Medulla oblongata (tissue), 1 donor: ENCODE data around the gene GPRC5B.

Experiments
- DNase-seq: peaks from one replicate; pipeline ENCODE4 v3.0.0-alpha.2; 2015; ENCODE audit errors: extremely low spot score

The GPRC5B gene

DNA sequence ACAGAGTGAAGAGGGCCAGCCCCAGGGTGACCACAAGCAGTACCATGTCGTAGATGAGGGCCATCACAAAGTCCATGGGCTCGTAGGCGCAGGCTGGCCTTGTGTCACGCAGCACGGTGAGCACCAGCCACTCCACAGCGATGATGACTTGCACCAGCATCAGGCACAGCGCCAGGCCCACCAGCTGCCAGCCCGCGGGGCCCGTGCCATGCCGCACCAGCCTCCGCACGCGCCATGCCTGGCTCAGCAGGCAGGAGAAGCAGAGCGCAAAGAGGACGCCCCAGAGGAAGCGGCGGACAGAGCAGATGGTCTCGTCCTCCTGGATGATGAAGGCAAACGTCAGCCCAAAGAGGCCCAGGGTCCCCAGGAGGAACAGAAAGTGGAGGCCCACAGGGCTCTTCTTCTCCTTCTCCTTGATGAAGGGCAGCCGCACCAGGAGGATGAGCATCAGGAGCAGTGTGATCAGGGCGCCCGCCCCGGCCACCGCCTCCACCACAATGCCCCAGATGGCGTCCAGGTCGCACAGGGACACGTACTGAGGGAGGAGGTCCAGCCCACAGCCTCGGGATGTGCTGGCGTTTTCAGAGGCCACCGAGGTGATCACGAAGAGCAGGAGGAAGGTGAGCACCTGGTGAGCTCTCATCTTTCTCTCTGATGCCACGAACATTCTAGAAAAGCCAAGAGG lies 12.3 kb downstream of the GPRC5B start:
- DNase-seq, result peak; percentile 71

DNA sequence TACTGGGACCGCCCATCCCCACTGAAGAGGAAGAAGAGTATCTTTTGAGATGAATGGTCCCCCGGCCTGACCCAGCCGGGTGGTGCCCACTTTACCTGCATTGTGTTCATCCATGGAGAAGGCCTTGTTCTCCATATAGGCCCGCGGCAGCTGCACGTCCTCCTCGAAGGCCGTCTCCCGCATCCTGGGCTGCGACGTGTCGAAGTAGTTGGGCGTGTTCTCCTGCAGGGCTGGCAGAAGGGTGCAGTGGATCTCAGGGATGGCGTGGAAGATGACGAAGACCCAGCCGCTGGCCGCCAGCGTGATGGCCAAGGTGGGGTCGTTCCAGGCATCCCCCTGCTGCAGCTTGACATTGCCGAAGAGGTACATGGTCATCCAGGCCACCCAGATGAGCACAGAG lies 12.9 kb downstream of the GPRC5B start:
- DNase-seq, result no peak

DNA sequence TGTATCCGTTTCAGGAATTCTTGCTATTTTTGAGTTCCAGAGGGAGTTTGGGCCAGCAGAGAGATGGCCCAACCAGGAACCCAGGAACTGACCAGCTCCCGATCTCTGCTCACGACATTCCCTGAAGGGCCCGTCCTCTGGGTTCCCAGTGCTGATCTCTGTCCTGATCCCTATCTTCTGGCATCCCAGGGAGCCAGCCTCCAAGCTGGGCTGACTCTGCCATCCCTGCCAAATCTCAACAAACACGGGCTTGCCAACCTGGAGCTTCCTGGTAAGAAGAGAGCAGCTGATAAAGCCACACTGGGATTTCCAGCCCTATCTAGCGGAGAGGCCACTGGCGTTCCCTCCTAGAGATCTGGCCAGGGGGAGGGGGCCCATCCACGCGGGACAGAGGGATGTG lies 16.2 kb downstream of the GPRC5B start:
- no peak for DNase-seq

DNA sequence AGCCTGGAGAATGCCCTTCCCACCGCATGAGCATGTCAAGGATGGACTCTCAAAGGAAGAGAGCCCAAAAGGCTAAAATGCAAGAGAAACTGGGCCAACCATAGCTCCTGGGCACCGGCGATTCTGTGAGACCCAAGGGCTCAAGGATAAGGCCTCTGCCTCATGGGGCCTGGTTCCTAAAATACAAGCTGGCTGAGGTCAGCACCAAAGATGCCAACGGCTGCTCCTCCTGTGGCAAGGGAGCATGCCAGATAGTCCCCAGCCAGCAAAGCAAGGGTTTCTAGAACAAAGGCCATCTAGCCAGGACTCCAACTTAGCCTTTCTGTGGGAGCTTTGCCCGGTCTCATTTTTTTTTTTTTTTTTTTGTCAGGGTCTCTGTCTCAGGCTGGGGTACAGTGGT lies 20.1 kb downstream of the GPRC5B start:
- DNase-seq, result no peak

DNA sequence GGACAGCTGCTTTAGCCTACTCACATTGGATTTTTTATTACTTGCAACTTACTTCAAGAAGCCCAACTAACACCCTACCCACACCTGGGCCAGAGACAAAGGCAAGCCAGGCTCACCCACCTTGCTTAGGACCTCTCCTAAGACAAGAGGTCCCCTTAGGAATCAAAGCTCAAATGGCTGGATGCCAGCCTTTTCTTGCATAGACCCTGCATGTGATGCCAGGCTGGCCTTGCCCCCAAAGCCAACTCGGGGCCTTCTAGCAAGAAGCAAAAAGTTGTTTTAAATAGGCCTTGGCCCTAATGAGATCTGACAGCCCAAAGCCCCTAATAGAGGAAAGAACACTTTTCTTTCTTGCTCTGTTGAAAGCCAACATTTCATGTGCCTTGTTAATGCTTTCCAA lies 20.7 kb downstream of the GPRC5B start:
- no peak for DNase-seq

DNA sequence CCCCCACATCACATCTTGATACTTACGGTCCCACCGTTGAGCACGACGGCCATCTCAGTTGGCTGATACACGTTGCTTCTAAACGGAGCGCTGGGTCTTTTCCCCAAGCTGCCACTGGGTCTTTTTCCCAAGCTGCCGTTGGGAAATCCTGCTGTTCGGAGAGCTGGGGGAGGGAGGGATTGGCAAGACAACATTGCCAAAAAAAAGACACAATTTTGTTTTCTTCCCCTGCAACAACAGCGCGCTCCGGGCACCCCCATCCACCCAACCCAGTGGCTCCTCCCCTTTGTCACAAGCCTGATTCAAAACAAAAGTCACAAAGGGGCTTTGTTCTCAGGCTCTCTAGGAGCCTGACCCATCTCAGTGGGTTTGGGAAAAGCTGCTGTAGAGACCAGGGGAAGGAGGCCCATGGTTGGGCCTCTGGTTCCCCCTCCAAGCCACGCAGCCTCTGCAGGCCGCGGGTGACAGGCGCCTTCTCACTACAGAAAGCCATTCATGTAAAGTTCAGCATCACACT lies 22.8 kb downstream of the GPRC5B start:
- peak; percentile 98 for DNase-seq

DNA sequence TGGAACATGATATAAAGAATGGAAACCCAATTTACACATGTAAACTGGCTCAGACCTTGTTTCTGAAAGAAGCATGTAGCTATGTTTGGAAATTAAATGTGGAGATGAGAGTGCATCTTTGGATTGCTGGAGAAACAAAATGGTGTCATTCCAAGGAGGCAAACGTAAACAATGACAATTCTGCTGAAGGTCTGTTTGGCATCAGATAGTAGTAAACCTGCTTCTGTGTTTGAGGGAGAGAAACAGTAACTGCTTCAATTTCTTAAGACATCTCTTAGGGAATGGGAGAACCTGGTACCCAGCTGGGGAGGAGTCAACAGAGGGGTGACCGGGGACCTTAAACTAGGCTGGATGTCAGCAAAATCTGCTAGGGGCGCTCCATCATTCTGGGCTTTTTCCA lies 23.5 kb downstream of the GPRC5B start:
- DNase-seq, result no peak

DNA sequence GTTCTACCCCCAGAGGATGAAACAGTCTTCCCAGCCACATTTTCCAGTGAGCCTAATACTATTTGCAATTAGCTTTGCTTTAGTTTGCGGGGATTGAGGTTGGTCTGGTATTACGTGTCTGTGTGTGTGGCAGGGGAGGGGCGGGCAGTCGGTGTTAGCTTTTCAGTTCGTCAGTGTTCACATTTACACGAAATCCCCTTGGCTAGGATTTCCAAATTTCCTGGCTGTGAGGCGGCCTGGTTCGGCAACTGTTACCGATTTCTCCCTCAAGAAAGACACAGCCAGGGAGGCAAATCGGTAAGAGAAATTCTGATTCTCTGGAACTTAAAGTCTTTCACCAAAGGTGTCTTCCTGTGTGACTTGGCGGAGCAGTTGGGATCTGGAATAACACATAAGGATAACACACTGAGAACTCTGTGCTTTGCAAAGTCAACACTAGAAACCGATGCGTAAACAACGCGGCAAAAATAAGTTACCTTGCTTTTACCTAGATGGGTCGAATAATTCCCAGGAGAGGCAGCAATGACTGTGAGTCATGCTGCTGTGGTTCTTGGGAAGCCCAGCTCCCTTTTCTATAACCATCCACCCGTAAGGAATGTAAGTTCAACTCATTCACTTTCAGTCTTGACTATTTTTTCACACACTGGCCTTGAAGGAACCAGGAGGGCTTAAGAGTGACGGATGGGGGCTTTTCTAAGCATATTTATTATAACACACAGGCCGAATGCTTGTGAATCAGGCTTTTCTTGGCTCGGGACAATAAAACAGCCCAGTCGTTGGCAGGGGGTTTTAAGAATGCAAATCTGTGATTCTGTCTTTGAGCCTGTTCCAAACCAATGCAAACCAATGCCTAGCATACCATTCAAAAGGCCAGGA lies 24.2 kb downstream of the GPRC5B start:
- DNase-seq, result no peak

DNA sequence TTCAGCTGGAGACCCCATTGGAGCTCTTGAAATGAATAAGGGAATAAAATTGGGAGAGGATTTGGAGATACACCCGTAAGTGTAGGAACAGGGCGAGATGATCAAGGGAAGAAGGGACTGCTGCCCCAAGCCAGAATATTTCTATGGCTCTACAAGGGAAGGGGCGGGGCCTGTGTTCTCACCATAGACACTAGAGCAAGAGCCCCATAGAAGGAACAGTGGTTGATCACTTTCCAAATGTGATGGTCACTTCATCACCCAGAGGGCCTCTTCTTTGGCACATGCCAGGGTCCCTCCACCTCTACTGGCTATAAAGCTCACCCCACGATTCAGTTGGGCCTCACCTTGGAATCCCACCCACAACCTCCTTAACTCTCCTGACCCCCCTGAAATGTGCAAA lies 25.0 kb downstream of the GPRC5B start:
- no peak for DNase-seq

DNA sequence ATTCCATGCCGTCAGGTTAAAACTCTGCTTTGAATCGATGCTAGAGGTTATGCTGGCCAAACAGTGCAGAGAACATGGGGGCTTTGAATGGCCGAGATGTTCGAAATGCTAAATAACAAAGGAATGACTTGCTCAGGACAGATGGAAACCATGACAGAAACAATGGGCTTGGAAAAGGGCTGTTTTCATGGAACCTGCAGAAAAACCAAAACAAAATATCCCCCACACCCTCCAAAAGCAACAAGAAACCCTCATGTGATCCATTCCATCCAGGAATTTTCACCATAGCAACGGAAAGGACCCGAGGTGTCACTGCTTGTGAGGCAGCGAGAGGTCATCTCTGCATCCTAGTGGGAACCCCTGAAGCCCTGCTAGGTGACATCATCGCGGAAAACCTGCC lies 25.5 kb downstream of the GPRC5B start:
- no peak for DNase-seq

DNA sequence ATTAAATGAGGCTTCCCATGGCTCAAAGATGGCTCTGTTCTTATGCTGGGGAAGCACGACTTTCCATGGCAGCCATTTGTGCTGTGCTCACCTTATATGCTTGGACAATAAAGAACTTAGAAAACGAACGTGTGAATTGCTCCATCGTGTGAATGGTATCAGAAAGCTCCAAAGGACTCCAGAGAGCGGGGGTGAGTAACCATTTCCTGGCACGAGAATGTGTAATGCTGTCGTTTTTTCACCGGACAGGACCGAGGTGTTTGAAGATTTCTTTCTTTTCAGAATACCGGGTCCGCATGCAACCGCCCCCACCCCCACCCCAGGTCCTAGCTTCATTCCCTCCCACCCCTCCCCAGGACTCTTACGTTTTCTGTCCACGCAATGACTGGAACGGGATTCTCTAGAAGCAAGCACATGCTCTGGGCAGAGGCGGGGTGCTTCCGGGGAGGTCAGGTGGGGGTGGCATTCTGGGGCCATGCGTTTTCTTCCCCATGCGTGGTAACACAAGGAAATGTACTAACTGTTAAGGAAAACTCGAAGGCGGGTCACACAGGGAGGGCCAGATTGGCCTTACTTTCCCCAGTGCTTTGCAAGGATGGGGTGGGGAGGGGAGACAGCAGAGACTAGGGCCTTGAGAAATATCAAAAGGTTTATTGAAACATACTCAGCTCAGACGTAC lies 26.2 kb downstream of the GPRC5B start:
- DNase-seq, result no peak

DNA sequence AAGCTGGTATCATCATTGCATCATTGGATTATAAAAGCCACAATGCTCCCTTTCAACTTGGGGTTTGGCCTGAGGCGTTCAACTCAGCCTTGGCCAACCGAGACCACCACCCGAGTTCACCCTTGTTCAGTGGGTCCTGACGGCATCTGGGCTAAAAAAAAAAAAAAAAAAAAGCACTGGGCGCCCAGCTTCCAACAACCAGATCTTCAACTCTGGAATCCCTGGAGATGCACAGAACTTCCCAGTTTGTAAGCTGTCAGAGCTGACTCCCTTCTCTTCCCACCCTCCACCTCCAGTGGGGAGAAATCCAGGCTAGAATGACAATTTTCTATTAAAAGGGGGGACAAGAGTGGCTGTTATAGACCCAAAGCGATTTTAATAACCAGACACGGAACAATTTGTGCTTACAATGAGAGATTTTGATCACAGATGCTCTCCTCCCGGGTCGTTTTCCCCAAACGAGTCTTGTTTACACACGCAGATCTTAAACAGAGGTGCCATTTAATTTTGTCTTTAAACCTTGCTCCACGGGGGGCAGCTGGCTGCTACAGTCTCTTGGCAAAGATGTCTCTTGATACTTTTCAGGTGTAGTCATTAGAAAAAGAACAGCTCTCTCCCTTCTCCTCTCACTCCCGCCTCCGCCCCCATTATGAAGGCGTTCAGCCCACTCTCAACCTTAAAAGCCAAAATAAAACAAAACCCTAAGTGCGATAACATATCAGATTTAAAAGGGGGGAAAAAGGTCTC lies 26.9 kb downstream of the GPRC5B start:
- DNase-seq, result no peak

DNA sequence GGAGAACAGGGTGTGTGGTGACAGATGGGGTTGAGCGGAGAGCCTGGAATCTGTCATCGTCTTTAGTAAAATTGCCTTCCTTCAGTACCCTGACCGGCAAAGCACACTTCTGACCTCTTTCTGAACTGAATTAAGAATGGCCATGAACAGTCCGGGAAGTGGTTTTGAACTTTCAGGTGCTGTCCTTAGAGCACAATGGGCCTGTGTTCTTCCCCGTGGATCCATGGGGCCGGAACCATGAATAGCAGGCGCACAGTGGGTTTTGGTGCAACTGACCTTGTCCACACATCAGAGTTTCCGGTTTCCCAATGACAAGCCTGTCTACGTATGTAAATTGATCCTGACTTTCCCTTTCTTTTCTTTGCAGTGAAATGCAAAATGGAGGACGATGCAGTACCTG lies 28.5 kb downstream of the GPRC5B start:
- DNase-seq, result no peak

DNA sequence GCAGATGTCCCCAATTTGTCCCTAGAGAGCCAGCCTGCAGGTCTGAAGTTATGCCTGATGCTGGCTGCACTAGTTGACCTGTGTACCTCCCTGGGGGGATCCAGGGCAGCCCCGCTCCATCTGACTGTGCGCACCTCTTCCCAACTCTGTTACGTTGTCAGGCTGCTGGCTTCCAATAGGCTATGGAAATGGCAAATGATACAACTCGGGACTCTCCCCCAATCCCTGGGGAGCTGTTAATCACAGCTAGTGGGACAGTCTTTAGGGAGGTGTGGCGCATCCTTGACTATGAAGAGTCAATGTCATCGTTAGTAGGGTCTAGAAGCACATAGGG lies 30.1 kb downstream of the GPRC5B start:
- no peak for DNase-seq

DNA sequence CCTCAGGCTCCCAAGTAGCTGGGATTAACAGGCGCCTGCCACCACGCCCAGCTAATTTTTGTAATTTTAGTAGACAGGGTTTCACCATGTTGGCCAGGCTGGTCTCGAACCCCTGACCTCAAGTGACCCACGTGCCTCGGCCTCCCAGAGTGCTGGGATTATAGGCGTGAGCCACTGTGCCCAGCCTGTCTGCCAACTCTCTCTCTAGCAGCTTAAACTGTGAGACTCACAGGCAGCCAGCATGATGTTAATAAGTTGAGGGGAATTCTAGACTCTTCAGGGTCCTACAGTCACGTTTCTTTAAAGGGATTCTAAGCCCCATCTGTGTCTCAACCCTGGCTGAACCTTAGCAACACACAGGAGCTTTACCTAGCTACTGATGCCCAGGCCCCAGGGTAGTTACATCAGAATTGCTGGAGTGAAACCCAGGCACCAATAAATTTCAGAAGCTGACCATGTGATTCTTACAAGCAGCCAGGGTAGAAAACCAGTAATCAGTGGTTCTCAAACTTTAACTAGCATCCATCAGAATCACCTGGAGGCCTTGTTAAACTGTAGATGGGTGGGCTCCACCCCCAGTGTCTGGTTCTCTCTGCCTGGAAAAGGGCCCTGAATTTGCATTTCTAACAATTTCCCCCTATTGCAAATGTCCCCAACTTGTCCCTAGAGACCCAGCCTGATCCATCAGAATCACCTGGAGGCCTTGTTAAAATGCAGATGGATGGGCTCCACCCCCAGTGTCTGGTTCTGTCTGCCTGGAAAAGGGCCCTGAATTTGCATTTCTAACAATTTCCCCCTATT lies 30.7 kb downstream of the GPRC5B start:
- peak; percentile 53 for DNase-seq

DNA sequence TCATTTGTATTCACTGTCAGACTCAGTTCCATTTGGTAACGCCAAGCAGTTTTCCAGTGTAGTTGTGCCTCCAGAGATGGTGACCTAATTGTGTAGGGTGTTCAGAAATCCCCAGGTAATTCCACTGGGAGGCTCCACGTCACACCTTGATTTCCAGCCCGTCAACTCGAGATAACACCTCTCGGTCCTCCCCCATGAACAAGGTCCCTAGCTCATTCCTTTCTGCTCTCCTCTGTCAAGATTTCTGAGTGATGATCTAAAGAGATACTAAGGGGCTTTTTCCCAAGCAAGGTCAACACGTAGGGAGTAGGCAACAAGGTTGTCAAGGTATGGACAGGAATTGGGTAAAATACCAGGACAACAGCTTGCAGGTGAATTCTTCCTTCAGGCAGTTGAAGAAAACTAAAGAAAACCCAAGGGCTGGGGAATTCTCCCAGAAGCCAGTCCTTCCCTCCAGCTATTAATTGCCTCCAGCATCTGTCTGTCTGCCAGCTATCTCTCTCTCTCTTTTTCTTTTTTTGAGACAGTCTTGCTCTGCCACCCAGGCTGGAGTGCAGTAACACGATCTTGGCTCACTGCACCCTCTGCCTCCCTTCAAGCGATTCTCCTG lies 31.4 kb downstream of the GPRC5B start:
- peak; percentile 63 for DNase-seq

DNA sequence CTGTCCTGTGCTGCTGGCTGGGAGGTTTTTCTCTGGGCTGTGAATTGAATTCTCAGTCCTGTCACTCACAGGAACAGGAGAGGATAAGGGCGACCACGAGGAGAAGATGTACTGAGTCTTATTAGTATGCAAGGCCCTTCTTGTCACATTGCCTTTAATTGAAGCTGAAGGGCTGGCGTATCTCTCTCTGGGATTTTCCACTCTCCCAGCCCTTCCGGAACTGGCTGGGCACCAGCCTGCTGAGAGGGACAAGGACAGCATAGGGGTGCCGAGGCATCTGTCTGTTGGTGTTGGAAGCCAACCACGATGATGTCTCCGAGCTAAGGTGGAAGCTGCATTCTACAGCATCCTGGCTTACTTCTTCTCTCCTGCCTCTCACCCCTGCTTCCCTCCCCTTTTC lies 33.2 kb downstream of the GPRC5B start:
- peak; percentile 89 for DNase-seq

DNA sequence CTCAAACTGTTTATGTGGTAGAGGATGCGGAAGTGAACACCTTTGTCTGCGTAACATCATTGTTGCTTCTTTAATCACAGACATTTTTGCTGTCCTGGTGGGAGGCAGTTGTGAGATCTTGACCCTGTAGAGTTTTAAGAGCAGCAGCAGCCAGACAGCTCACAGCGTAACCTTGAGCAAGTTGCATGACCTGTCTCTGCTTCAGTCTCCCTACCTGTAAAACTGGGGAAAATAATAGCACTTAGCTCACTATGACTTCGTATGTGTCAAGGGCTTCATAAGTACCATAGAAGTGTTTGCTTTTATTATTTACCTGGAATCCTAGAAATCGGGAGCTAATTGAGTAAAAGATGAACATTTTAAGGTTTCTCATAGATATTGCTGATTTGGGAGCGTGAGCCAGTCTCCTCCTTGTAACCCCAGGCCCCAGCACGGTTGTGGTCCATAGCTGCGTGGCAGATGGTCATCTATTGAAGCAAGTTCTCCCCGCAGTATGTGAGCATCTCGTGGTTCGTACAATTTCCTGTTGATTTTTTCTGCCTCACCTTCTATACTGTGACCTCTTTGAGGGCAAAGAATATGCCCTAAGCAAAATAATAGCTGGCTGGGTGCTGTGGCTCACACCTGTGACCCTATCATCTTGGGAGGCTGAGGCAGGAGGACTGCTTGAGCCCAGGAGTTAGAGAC lies 34.4 kb downstream of the GPRC5B start:
- DNase-seq, result no peak

DNA sequence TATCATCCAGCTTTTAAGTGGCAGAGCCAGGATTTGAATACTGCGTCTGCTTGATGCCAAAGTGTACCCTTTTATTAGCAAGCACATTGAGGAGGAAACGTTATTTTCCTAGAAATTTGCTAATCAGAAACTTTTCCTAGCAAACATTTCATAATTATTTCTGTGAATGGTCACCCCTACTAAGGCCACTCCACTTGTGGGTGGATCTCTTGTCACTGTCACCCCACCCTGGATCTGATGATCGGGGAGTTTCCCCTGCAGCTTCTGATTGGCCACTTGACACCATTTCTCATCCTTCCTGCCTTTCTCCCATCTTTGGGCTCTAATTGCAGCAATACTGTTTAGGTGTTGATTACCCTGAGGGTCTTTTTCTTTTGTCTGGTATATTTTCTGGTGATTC lies 35.9 kb downstream of the GPRC5B start:
- DNase-seq, result no peak

DNA sequence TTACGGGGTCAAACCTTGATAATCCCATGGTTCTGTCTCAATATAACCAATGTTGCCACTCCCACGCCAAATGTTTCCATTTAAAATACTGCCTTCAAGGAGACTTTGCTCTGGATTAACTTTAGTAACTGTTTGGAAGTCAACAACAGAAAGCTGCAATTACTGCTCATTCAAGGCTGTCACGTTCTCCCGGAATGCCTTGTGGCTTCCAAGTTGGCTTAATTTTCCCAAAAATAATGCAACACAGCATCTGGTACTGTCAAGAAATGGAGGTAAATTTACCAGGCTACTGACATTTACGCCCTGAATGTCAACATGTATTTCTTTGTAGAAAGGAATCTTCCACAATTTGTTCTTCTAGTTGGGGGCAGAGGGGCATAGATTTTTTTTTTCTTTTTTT lies 38.2 kb downstream of the GPRC5B start:
- no peak for DNase-seq
